K562 (cell line): Measurements from ENCODE around the gene UBE2M. TPM values are rescaled to one million over a fixed set of nuclear protein-coding genes. Genes with fewer than 3 reads are reported as not detected.

Experiments
- ATAC-seq: fragments of 200-7000 bp; cut with Tn5 transposase; 3 replicates; pipeline ENCODE4 v1.9.1; 2020; ENCODE audit warnings: moderate library complexity
- BruUV-seq: library from RNA; stranded (reverse); fragments of 400-500 nt; replicated peaks from 2 replicates; lab custom pipeline; 2021; lab: Mats Ljungman, UMichigan
- CTCF ChIA-PET: fragments of 300-600 bp; formaldehyde crosslinking; extraction: SDS; loops from one replicate; lab custom pipeline; 2021; ENCODE audit warnings: low intra/inter-chr PET ratio; lab: Yijun Ruan, JAX
- POLR2A ChIA-PET: fragments of 300-600, 350-650 bp; sonication (Branson Sonifier 250); formaldehyde crosslinking; extraction: SDS; loops from one replicate; lab custom pipeline; 2021; ENCODE audit warnings: antibody characterized with exemption, inconsistent platforms; lab: Yijun Ruan, JAX
- DNase-seq, 4 experiments: peaks; one replicate each; pipeline versions ENCODE4 v3.0.0 to v3.0.0-alpha.2; 2011 to 2018; ENCODE audit warnings: low spot score in 3 of 4, mixed read lengths in 3 of 4; ENCODE audit errors: extremely low read depth in 1 of 4
- FAIRE-seq: peaks from 2 replicates; lab custom pipeline; 2011; peaks lifted over from hg19 to GRCh38; lab: Jason Lieb, UNC
- H2AFZ ChIP-seq: 2 replicates; pipeline ENCODE4 v1.6.0; 2011; ENCODE audit warnings: low read depth, low read length, control low read depth, inconsistent platforms
- H3K27ac ChIP-seq: fragments of 200-600 bp; 3 replicates; pipeline ENCODE4 v1.8.0; 2011; ENCODE audit warnings: low read depth, mild to moderate bottlenecking, control low read depth, inconsistent platforms, low read length, moderate library complexity, mixed read lengths; ENCODE audit errors: extremely low read depth
- H3K27me3 ChIP-seq, 2 experiments: fragments of 300-600 bp in 1 of 2; 2 replicates in 1 of 2; 3 replicates in 1 of 2; pipeline versions ENCODE4 v1.6.0 to v1.8.0; 2011; ENCODE audit warnings: inconsistent platforms in 2 of 2, low read length in 2 of 2, mild to moderate bottlenecking in 1 of 2, mixed read lengths in 1 of 2, moderate library complexity in 1 of 2; ENCODE audit not compliant: control insufficient read depth in 2 of 2, insufficient read depth in 2 of 2
- H3K36me3 ChIP-seq: fragments of 300-600 bp; 3 replicates; pipeline ENCODE4 v1.8.0; 2011; ENCODE audit warnings: mild to moderate bottlenecking, low read length, inconsistent platforms; ENCODE audit not compliant: control insufficient read depth, insufficient read depth
- H3K4me1 ChIP-seq, 2 experiments: fragments of 200-600 bp in 1 of 2; replicated peaks in 1 of 2; 2 replicates in 1 of 2; 3 replicates in 1 of 2; pipeline versions ENCODE4 v1.5.1 to v1.8.0; 2011; ENCODE audit warnings: inconsistent platforms in 2 of 2, low read length in 2 of 2, mild to moderate bottlenecking in 1 of 2, mixed read lengths in 1 of 2, moderate library complexity in 1 of 2; ENCODE audit not compliant: control insufficient read depth in 2 of 2, insufficient read depth in 2 of 2
- H3K4me2 ChIP-seq: 2 replicates; pipeline ENCODE4 v1.6.1; 2011; ENCODE audit warnings: low read length, control low read depth, inconsistent platforms, mixed read lengths; ENCODE audit not compliant: insufficient read depth
- H3K4me3 ChIP-seq: fragments of 200-600 bp; sonication (generic), shearing (Covaris generic); 2 replicates; pipeline ENCODE4 v1.5.1; 2016; ENCODE audit warnings: control low read depth, inconsistent platforms
- H3K79me2 ChIP-seq: fragments of 200-600 bp; 3 replicates; pipeline ENCODE4 v1.8.0; 2011; ENCODE audit warnings: low read length, inconsistent platforms; ENCODE audit not compliant: control insufficient read depth, insufficient read depth
- H3K9ac ChIP-seq, 2 experiments: 2 replicates each; pipeline versions ENCODE4 v1.6.0 to v1.6.1; 2011; ENCODE audit warnings: low read depth in 2 of 2, low read length in 2 of 2, control low read depth in 1 of 2, inconsistent platforms in 1 of 2, mild to moderate bottlenecking in 1 of 2, mixed read lengths in 1 of 2; ENCODE audit not compliant: insufficient read depth in 1 of 2
- H3K9me1 ChIP-seq: one replicate; pipeline ENCODE4 v1.6.0; 2011; ENCODE audit warnings: inconsistent platforms, mild to moderate bottlenecking, low read length, moderate library complexity; ENCODE audit not compliant: control insufficient read depth, insufficient read depth
- H3K9me3 ChIP-seq: replicated peaks from 2 replicates; pipeline ENCODE4 v1.5.1; 2011; ENCODE audit warnings: low read depth, low read length, inconsistent platforms; ENCODE audit not compliant: control insufficient read depth, insufficient read depth
- H4K20me1 ChIP-seq: replicated peaks from 2 replicates; pipeline ENCODE4 v1.6.1; 2011; ENCODE audit warnings: low read length, inconsistent platforms, mixed read lengths; ENCODE audit not compliant: control insufficient read depth, insufficient read depth
- CBX8 ChIP-seq: fragments of 200-600 bp; sonication (generic); IDR thresholded peaks from 2 replicates; pipeline ENCODE4 v1.6.1; 2012; ENCODE audit warnings: borderline replicate concordance, mixed run types, low read depth, mild to moderate bottlenecking, moderate library complexity, mixed read lengths, low read length, control low read depth, inconsistent platforms; ENCODE audit not compliant: poor library complexity, severe bottlenecking; ENCODE audit errors: extremely low read depth
- DPF2 ChIP-seq: fragments of 450-650 bp; IDR thresholded peaks from 2 replicates; pipeline ENCODE4 v1.6.1; 2016
- E2F3 ChIP-seq: fragments of 250-450 bp; sonication (Bioruptor Pico); IDR thresholded peaks from 2 replicates; pipeline ENCODE4 v1.4.0; 2020; ENCODE audit warnings: mild to moderate bottlenecking
- KLF13 ChIP-seq: fragments of 450-650 bp; IDR thresholded peaks from 2 replicates; pipeline ENCODE4 v1.6.1; 2016; ENCODE audit warnings: missing genetic modification characterization, low read depth, mild to moderate bottlenecking, missing compliant biosample characterization, moderate library complexity, borderline replicate concordance
- POLR2B ChIP-seq: fragments of 450-650 bp; IDR thresholded peaks from 2 replicates; pipeline ENCODE4 v1.6.1; 2018; ENCODE audit warnings: low read depth; ENCODE audit not compliant: partially characterized antibody
- REST ChIP-seq, 2 experiments: fragments of 450-650 bp; formaldehyde crosslinking in 1 of 2; IDR thresholded peaks; 2 replicates each; pipeline versions ENCODE4 v1.4.0 to v1.6.1; 2014 to 2020; ENCODE audit warnings: mild to moderate bottlenecking in 2 of 2, borderline replicate concordance in 1 of 2, low read depth in 1 of 2
- SNRNP70 ChIP-seq: fragments of 200-400 bp; formaldehyde crosslinking; optimal IDR thresholded peaks from 2 replicates; pipeline ENCODE3; 2017; ENCODE audit warnings: low read depth, low read length
- ZBTB34 ChIP-seq: fragments of 250-450 bp; sonication (Bioruptor Pico); IDR thresholded peaks from 2 replicates; pipeline ENCODE4 v1.8.0; 2021; ENCODE audit warnings: mild to moderate bottlenecking, moderate library complexity
- WGBS: fragments of 100-300 bp; shearing (Covaris generic); methylation state at CpG from one replicate; pipeline ENCODE4 v1.1.6; 2016; ENCODE audit warnings: low coverage, mixed read lengths; ENCODE audit not compliant: insufficient coverage; ENCODE audit errors: missing lambda C conversion rate; 5-methylcytosine and 5-hydroxymethylcytosine counted together
- in situ Hi-C: fragments of 300-500 bp; cut with MboI; formaldehyde crosslinking; loops from 4 replicates; pipeline ENCODE4 v1.15.0; 2018; ENCODE audit warnings: inconsistent platforms, mixed read lengths
- intact Hi-C: fragments of 100-400 bp; cut with micrococcal nuclease; formaldehyde crosslinking; loops from 2 replicates; pipeline ENCODE4 v1.14.2; 2022
- polyA plus RNA-seq, 8 experiments: library from polyadenylated mRNA; depleted of rRNA in 4 of 8; stranded (reverse) in 5 of 8; unstranded in 3 of 8; fragments of >200 nt; fragmentation: Nextera tagmentation in 2 of 8; fragmentation: Illumina TruSeq in 1 of 8; extraction: Ambion mirVana in 2 of 8; extraction: Trizol in 1 of 8; gene quantifications; 2 replicates each; pipeline versions ENCODE4 v1.2.1 to v1.2.3, GENCODE V29; 2011 to 2014; ENCODE audit warnings: inconsistent platforms in 1 of 8, missing spikeins in 1 of 8
- total RNA-seq, 7 experiments: library from RNA; depleted of rRNA in 6 of 7; stranded (reverse); fragments of >200 nt in 6 of 7; fragmentation: Illumina TruSeq in 2 of 7; extraction: Trizol in 2 of 7; gene quantifications; 2 replicates each; pipeline versions ENCODE4 v1.2.1 to v1.2.3, GENCODE V29; 2011 to 2021; ENCODE audit warnings: low replicate concordance in 1 of 7
- TF ChIP-seq, protein P1 (sequence below): fragments of 450-650 bp; formaldehyde crosslinking; IDR thresholded peaks from 2 replicates; pipeline ENCODE4 v1.4.0; 2022; ENCODE audit warnings: mild to moderate bottlenecking, moderate library complexity

The UBE2M gene
- total and polyA plus RNA-seq, 9 of the 15 experiments (the other 6 are each of a cell fraction or from before 2014, with no cell fraction given) = 0.92 to 163 (median 85.7) TPM

DNA sequence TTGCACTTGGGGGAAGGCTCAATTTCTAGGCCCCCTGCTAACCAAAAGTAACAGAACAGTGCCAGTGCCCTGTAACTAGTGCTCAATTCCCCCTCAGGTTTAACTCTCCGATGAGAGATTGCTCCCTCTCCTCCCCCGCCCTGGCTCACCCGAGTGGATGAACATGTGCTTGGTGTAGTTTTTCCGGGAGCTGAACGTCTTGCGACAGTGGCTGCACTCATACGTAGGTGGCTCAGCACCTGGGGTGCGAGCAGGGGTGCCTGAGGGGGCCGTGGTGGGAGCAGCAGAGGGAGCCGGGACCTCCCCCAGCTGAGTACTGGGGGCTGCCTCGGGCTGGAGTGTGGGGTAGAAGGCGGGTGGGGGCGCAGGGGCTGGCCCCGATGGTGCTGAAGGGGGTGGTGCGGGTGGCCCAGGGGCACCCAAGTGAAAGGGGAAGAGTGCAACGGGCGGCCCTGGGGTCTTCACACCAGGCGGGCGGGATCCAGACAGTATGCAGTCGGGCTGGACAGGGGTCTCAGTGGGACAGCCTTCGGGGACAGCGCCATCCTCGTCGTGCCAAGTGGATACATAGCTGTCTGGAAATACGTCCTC, 42.1 kb downstream of the UBE2M start:
- BruUV-seq = no TSS peak
- no peak for ATAC-seq
- in situ Hi-C loops (no loop called here), intact Hi-C loops (no loop called here)
- Histone ChIP-seq H4K20me1 (no peaks in the 10 kb centered on the region), H3K27ac (no peak overlapping the region; the same call in 2 of the 3 replicates), H3K27me3 (no peaks in the 10 kb centered on the region), H3K9ac (peak overlapping the region in 1 of 2 experiments; percentile 41; a peak in 1 of 4 replicates), H3K4me2 (no peak overlapping the region; the same call in 1 of the 2 replicates), H3K79me2 (peaks cover 55% of the 10 kb centered on the region), H3K4me3 (no peak overlapping the region), H3K9me1 (peaks cover 5% of the 10 kb centered on the region), H3K9me3 (no peaks in the 10 kb centered on the region), H3K4me1 (peaks cover 9 to 73% of the 10 kb centered on the region in 2 experiments), H2AFZ (no peak overlapping the region), H3K36me3 (peaks cover 31% of the 10 kb centered on the region; the same call in 2 of the 3 replicates)
- ChIA-PET CTCF (no interaction called here), POLR2A (interaction anchor here (1.0 kb wide), 1 partner anchor 34 kb away, joined by 4 read pairs; no protein-coding TSS in a partner anchor)
- no peak for DNase-seq
- WGBS = 85% methylated on average over 14 of the region's 25 CpGs
- no peak for FAIRE-seq
- TF ChIP-seq, protein P1, sequence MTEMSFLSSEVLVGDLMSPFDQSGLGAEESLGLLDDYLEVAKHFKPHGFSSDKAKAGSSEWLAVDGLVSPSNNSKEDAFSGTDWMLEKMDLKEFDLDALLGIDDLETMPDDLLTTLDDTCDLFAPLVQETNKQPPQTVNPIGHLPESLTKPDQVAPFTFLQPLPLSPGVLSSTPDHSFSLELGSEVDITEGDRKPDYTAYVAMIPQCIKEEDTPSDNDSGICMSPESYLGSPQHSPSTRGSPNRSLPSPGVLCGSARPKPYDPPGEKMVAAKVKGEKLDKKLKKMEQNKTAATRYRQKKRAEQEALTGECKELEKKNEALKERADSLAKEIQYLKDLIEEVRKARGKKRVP (CRISPR knock-in tag) = no peak
- TF ChIP-seq POLR2B (no peak), REST (IDR thresholded peaks at IDR 0.05; ENCODE audit: borderline replicate concordance) (no peak), REST (CRISPR knock-in tag; IDR thresholded peaks at IDR 0.05; ENCODE audit: low read depth) (no peak), ZBTB34 (CRISPR knock-in tag) (no peak), DPF2 (no peak), CBX8 (no peak), KLF13 (tag) (no peak), SNRNP70 (no peak), E2F3 (CRISPR knock-in tag) (no peak)
